NT2/D1 (cell line): ENCODE data around the gene GCDH.

Source experiments
- SUZ12 ChIP-seq: IDR thresholded peaks from 2 replicates; pipeline ENCODE4 v1.6.1; 2011; ENCODE audit not compliant: insufficient read length, insufficient read depth; ENCODE audit errors: extremely low read depth
- YY1 ChIP-seq: IDR thresholded peaks from 2 replicates; pipeline ENCODE4 v1.6.1; 2011; ENCODE audit not compliant: insufficient read length, insufficient read depth
- ZNF274 ChIP-seq: IDR thresholded peaks from 2 replicates; pipeline ENCODE4 v1.6.1; 2011; ENCODE audit warnings: mild to moderate bottlenecking, low read depth, low read length

GRCh38 chr19:12843328-12843727 lies 47.6 kb upstream of the GCDH start:
- TF ChIP-seq ZNF274 (no peak), YY1 (no peak), SUZ12 (no peak)
